ENCODE results near the gene IGSF3. TPM values are rescaled to one million over a fixed set of nuclear protein-coding genes. Genes with fewer than 3 reads are reported as not detected.
"Not testable (repeated sequence)": the region's sequence is repeated elsewhere in the genome, so short reads cannot be mapped to it uniquely, and the experiment has no call there.

IGSF3 gene
- total RNA-seq, 1 experiment from 2014 or later: not detected

- not testable (repeated sequence) for H3K36me3 ChIP-seq (ENCODE audit: insufficient read depth, low read length); H3K4me2 ChIP-seq (ENCODE audit: low read depth, low read length, poor library complexity, severe bottlenecking); H2AFZ ChIP-seq (ENCODE audit: low read length); H3K9ac ChIP-seq (ENCODE audit: low read length); H3K27me3 ChIP-seq (ENCODE audit: low read length); H3K9me2 ChIP-seq (replicated peaks; ENCODE audit: insufficient read depth, low read length); H3K27ac ChIP-seq (ENCODE audit: low read length); H3K4me3 ChIP-seq (ENCODE audit: low read length); H3K4me1 ChIP-seq (ENCODE audit: low read length); H3K79me2 ChIP-seq (ENCODE audit: low read length); H3K9me3 ChIP-seq (ENCODE audit: low read length); DNase-seq; H4K20me1 ChIP-seq (ENCODE audit: insufficient read depth, low read depth, low read length)
Observed at GRCh38 chr1:116591006-116591950, 76.3 kb downstream of the IGSF3 start.

- H3K27ac ChIP-seq (ENCODE audit: low read length); H3K4me2 ChIP-seq (ENCODE audit: low read depth, low read length, poor library complexity, severe bottlenecking); H3K9ac ChIP-seq (ENCODE audit: low read length); H3K36me3 ChIP-seq (ENCODE audit: insufficient read depth, low read length); H3K9me2 ChIP-seq (replicated peaks; ENCODE audit: insufficient read depth, low read length); DNase-seq; H3K4me3 ChIP-seq (ENCODE audit: low read length); H3K4me1 ChIP-seq (ENCODE audit: low read length); H3K79me2 ChIP-seq (ENCODE audit: low read length); H4K20me1 ChIP-seq (ENCODE audit: insufficient read depth, low read depth, low read length); H3K9me3 ChIP-seq (ENCODE audit: low read length); H3K27me3 ChIP-seq (ENCODE audit: low read length); H2AFZ ChIP-seq (ENCODE audit: low read length): not testable (repeated sequence)
Observed at GRCh38 chr1:116590359-116591005, 77.1 kb downstream of the IGSF3 start.

- not testable (repeated sequence) for H4K20me1 ChIP-seq (ENCODE audit: insufficient read depth, low read depth, low read length); H3K9me2 ChIP-seq (replicated peaks; ENCODE audit: insufficient read depth, low read length); H3K4me1 ChIP-seq (ENCODE audit: low read length); DNase-seq; H3K9ac ChIP-seq (ENCODE audit: low read length); H3K79me2 ChIP-seq (ENCODE audit: low read length); H2AFZ ChIP-seq (ENCODE audit: low read length); H3K36me3 ChIP-seq (ENCODE audit: insufficient read depth, low read length); H3K27me3 ChIP-seq (ENCODE audit: low read length); H3K9me3 ChIP-seq (ENCODE audit: low read length); H3K4me2 ChIP-seq (ENCODE audit: low read depth, low read length, poor library complexity, severe bottlenecking); H3K4me3 ChIP-seq (ENCODE audit: low read length); H3K27ac ChIP-seq (ENCODE audit: low read length)
Observed at GRCh38 chr1:116589101-116589735, 78.3 kb downstream of the IGSF3 start.

- Histone ChIP-seq H3K27ac (ENCODE audit: low read length) (no peak overlapping the region), H2AFZ (ENCODE audit: low read length) (no peak overlapping the region), H3K9ac (ENCODE audit: low read length) (no peak overlapping the region)
Observed at GRCh38 chr1:116587501-116588227, 79.9 kb downstream of the IGSF3 start.

GRCh38 chr1:116586741-116587143, 80.8 kb downstream of the IGSF3 start:
- H3K4me1 ChIP-seq (ENCODE audit: low read length): no peaks in the 10 kb centered on the region
- H3K4me2 ChIP-seq (ENCODE audit: low read depth, low read length, poor library complexity, severe bottlenecking): no peak overlapping the region
- H3K4me3 ChIP-seq (ENCODE audit: low read length): no peak overlapping the region
- H3K9me2 ChIP-seq (replicated peaks; ENCODE audit: insufficient read depth, low read length): no peaks in the 10 kb centered on the region
- no peaks in the 10 kb centered on the region for H3K9me3 ChIP-seq (ENCODE audit: low read length)
- H3K36me3 ChIP-seq (ENCODE audit: insufficient read depth, low read length): no peaks in the 10 kb centered on the region
- H2AFZ ChIP-seq (ENCODE audit: low read length): no peak overlapping the region
- no peaks in the 10 kb centered on the region for H4K20me1 ChIP-seq (ENCODE audit: insufficient read depth, low read depth, low read length)
- no peak for DNase-seq
- no peaks in the 10 kb centered on the region for H3K27me3 ChIP-seq (ENCODE audit: low read length)
- no peak overlapping the region for H3K9ac ChIP-seq (ENCODE audit: low read length)
- no peak overlapping the region for H3K27ac ChIP-seq (ENCODE audit: low read length)
- no peaks in the 10 kb centered on the region for H3K79me2 ChIP-seq (ENCODE audit: low read length)

More at GRCh38 chr1:116587501-116588227, 79.9 kb downstream of the IGSF3 start:
- H3K79me2 ChIP-seq (ENCODE audit: low read length): no peaks in the 10 kb centered on the region
- H3K27me3 ChIP-seq (ENCODE audit: low read length): no peaks in the 10 kb centered on the region
- H3K4me2 ChIP-seq (ENCODE audit: low read depth, low read length, poor library complexity, severe bottlenecking): no peak overlapping the region
- no peak for DNase-seq
- H3K4me3 ChIP-seq (ENCODE audit: low read length): no peak overlapping the region
- H3K9me3 ChIP-seq (ENCODE audit: low read length): no peaks in the 10 kb centered on the region
- no peaks in the 10 kb centered on the region for H3K4me1 ChIP-seq (ENCODE audit: low read length)
- H4K20me1 ChIP-seq (ENCODE audit: insufficient read depth, low read depth, low read length): no peaks in the 10 kb centered on the region
- no peaks in the 10 kb centered on the region for H3K9me2 ChIP-seq (replicated peaks; ENCODE audit: insufficient read depth, low read length)
- no peaks in the 10 kb centered on the region for H3K36me3 ChIP-seq (ENCODE audit: insufficient read depth, low read length)

- H4K20me1 ChIP-seq (ENCODE audit: insufficient read depth, low read depth, low read length): no peaks in the 10 kb centered on the region
- H3K4me3 ChIP-seq (ENCODE audit: low read length): no peak overlapping the region
- H3K4me2 ChIP-seq (ENCODE audit: low read depth, low read length, poor library complexity, severe bottlenecking): no peak overlapping the region
- H3K27me3 ChIP-seq (ENCODE audit: low read length): no peaks in the 10 kb centered on the region
- H3K36me3 ChIP-seq (ENCODE audit: insufficient read depth, low read length): no peaks in the 10 kb centered on the region
- H3K9ac ChIP-seq (ENCODE audit: low read length): no peak overlapping the region
- no peaks in the 10 kb centered on the region for H3K9me2 ChIP-seq (replicated peaks; ENCODE audit: insufficient read depth, low read length)
- no peak overlapping the region for H2AFZ ChIP-seq (ENCODE audit: low read length)
- no peaks in the 10 kb centered on the region for H3K4me1 ChIP-seq (ENCODE audit: low read length)
- no peak overlapping the region for H3K27ac ChIP-seq (ENCODE audit: low read length)
- H3K79me2 ChIP-seq (ENCODE audit: low read length): no peaks in the 10 kb centered on the region
- DNase-seq: no peak
- no peaks in the 10 kb centered on the region for H3K9me3 ChIP-seq (ENCODE audit: low read length)
Observed at GRCh38 chr1:116585886-116586285, 81.6 kb downstream of the IGSF3 start.

GRCh38 chr1:116581323-116581885, 86.1 kb downstream of the IGSF3 start:
- Histone ChIP-seq H3K9me3 (ENCODE audit: low read length) (no peaks in the 10 kb centered on the region), H3K9me2 (replicated peaks; ENCODE audit: insufficient read depth, low read length) (no peaks in the 10 kb centered on the region), H3K79me2 (ENCODE audit: low read length) (no peaks in the 10 kb centered on the region), H4K20me1 (ENCODE audit: insufficient read depth, low read depth, low read length) (no peaks in the 10 kb centered on the region), H3K9ac (ENCODE audit: low read length) (no peak overlapping the region), H3K4me3 (ENCODE audit: low read length) (no peak overlapping the region), H3K4me1 (ENCODE audit: low read length) (no peaks in the 10 kb centered on the region), H3K36me3 (ENCODE audit: insufficient read depth, low read length) (no peaks in the 10 kb centered on the region), H3K4me2 (ENCODE audit: low read depth, low read length, poor library complexity, severe bottlenecking) (no peak overlapping the region), H3K27ac (ENCODE audit: low read length) (no peak overlapping the region), H3K27me3 (ENCODE audit: low read length) (no peaks in the 10 kb centered on the region), H2AFZ (ENCODE audit: low read length) (no peak overlapping the region)
- DNase-seq: no peak
